IgD-negative memory B cell (primary cell): Measurements from ENCODE around the gene KASH5. TPM values are rescaled to one million over a fixed set of nuclear protein-coding genes. Genes with fewer than 3 reads are reported as not detected.

ENCODE experiments used
- H3K27ac Mint-ChIP-seq, 3 donors: one replicate each; pipeline ENCODE4 v1.8.0; 2020 to 2022; ENCODE audit warnings: mild to moderate bottlenecking in 3 of 3, mixed read lengths in 3 of 3, moderate library complexity in 1 of 3
- H3K27me3 Mint-ChIP-seq: one replicate; pipeline ENCODE4 v1.8.0; 2021; ENCODE audit warnings: mixed read lengths
- H3K36me3 Mint-ChIP-seq: one replicate; pipeline ENCODE4 v1.8.0; 2020; ENCODE audit warnings: mild to moderate bottlenecking, mixed read lengths
- H3K4me1 Mint-ChIP-seq, 3 donors: one replicate each; pipeline ENCODE4 v1.8.0; 2020 to 2022; ENCODE audit warnings: mixed read lengths in 3 of 3, mild to moderate bottlenecking in 1 of 3
- H3K4me3 Mint-ChIP-seq, 4 donors: one replicate each; pipeline ENCODE4 v1.8.0; 2020 to 2022; ENCODE audit warnings: mild to moderate bottlenecking in 4 of 4, mixed read lengths in 4 of 4, moderate library complexity in 3 of 4
- H3K9me3 Mint-ChIP-seq, 3 donors: one replicate each; pipeline ENCODE4 v1.8.0; 2020 to 2021; ENCODE audit warnings: mixed read lengths in 3 of 3, mild to moderate bottlenecking in 1 of 3
- polyA plus RNA-seq: library from polyadenylated mRNA; unstranded; fragments of 300-500 nt; fragmentation: Illumina TruSeq; gene quantifications from one replicate; pipeline ENCODE4 v1.2.3, GENCODE V29; 2021

Gene KASH5
- polyA plus RNA-seq, 1 donor from 2014 or later: not detected

DNA sequence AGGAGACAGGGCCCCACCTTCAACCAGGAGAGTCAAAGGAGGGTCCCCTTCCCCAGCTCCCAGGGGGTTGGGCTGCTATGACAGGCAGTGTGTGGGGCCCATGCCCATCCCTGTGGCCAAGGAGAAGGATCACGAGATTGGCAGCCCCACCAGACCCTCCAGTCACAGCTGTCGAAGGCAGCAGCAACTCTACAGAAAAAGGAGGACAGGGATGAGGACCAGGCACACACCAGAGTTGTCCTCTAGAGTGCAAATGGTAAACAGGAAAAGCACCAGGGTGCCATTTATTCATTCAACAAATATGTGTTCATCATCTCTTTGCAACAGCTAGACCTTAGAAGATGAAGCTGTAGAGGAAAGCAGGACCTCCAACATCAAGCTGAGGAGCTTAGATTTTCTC is 31.1 kb downstream of the KASH5 start:
- no peaks in the 10 kb centered on the region for H3K9me3 Mint-ChIP-seq
- H3K4me3 Mint-ChIP-seq: no peak overlapping the region
- no peaks in the 10 kb centered on the region for H3K36me3 Mint-ChIP-seq
- peaks cover 15 to 37% (median 29%) of the 10 kb centered on the region in 3 donors for H3K4me1 Mint-ChIP-seq
- peak overlapping the region in 1 of 3 donors; percentile 57 for H3K27ac Mint-ChIP-seq
- H3K27me3 Mint-ChIP-seq: peaks cover 54% of the 10 kb centered on the region

DNA sequence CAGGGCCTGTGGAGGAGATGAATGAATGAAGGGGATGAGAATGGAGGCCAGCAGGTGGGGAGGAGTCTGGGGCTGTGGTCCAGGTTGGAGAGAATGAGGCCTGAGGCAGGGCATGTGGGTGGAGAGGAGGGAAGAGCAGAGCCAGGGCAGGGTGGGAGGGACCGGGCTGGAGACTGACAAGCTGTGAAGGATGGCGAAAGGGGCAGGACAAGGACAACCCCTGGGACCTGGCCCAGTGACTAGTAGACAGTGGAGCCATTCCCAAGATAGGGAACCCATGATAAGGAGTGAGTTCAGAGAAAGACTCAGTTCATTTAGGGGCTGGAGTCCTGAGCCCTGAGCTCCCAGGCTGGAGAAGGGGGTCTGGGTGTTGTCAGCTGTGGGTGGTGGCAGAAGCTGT is 32.2 kb downstream of the KASH5 start:
- peaks cover 63% of the 10 kb centered on the region for H3K27me3 Mint-ChIP-seq
- no peaks in the 10 kb centered on the region for H3K36me3 Mint-ChIP-seq
- H3K27ac Mint-ChIP-seq: peak overlapping the region in 1 of 3 donors; percentile 3
- H3K4me1 Mint-ChIP-seq: peaks cover 17 to 43% (median 28%) of the 10 kb centered on the region in 3 donors
- peak overlapping the region in 1 of 4 donors; percentile 24 for H3K4me3 Mint-ChIP-seq
- H3K9me3 Mint-ChIP-seq: no peaks in the 10 kb centered on the region

DNA sequence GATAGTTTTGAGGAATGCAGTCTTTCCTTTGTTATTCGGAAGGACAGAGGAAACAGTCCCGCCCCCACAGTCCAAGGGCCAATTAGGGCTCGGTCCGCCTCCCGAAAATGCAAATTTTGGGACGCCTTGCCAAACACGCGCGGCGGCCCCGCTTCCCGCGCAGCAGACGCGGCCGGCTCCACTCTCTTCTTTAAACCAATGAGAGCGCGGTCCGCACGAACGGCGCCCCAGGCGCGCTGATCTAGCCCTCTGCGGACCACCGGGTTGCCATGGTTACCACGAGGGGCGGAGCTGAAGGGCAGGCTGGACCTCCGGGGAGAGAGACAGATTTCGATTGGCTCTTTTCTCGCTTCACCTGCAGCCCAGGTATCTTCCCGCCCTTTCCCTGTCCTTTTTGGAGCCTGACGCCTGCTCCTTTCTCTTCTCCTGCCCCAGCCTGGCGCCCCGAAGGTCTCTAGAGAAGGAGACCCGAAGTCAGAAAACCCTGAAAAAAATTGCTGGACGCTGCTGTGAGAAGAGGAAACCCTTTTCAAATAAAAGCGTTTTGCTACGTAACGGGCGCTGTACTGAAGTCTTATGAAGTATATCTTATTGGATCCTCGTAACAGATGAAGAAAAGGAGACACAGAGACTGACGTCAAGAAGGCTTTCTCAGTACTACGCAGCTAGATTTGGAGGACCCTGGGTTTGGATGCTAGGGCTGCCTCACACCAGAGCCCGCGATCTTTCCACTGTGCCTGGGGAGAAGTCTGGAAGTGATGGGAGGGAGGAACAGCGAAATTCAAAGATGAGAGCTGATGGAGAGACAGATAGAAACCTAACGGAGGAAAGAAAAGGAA is 33.2 kb downstream of the KASH5 start:
- peak overlapping the region in 2 of 3 donors; percentile 3 to 67 for H3K27ac Mint-ChIP-seq

DNA sequence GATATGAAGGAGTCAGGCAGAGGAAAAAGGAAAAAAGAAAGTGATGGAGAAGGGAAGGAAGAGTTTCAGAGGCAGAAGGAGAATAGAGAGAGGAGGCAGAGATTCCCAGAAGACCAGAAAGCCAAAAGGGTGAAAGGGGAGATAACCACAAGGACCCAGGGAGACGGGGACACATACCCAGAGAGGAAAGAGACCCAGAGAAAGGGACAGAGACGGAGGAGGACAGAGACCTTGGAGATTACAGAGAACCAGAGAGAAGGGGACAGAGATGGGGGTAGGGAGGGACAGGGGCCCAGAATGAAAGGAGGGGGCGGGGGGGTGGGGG is 33.8 kb downstream of the KASH5 start:
- H3K36me3 Mint-ChIP-seq: no peaks in the 10 kb centered on the region
- peaks cover 19 to 58% (median 38%) of the 10 kb centered on the region in 3 donors for H3K4me1 Mint-ChIP-seq
- peak overlapping the region in 2 of 4 donors; percentile 29 to 89 for H3K4me3 Mint-ChIP-seq
- peak overlapping the region in 2 of 3 donors; percentile 3 to 67 for H3K27ac Mint-ChIP-seq
- H3K27me3 Mint-ChIP-seq: peaks cover 77% of the 10 kb centered on the region
- no peaks in the 10 kb centered on the region for H3K9me3 Mint-ChIP-seq

More for the DNA sequence above, 33.2 kb downstream of the KASH5 start:
- Mint-ChIP-seq H3K9me3 (no peaks in the 10 kb centered on the region), H3K36me3 (no peaks in the 10 kb centered on the region), H3K27me3 (peaks cover 71% of the 10 kb centered on the region), H3K4me3 (peak overlapping the region; percentile 16 to 89 (median 55)), H3K4me1 (peaks cover 19 to 52% (median 34%) of the 10 kb centered on the region in 3 donors)

DNA sequence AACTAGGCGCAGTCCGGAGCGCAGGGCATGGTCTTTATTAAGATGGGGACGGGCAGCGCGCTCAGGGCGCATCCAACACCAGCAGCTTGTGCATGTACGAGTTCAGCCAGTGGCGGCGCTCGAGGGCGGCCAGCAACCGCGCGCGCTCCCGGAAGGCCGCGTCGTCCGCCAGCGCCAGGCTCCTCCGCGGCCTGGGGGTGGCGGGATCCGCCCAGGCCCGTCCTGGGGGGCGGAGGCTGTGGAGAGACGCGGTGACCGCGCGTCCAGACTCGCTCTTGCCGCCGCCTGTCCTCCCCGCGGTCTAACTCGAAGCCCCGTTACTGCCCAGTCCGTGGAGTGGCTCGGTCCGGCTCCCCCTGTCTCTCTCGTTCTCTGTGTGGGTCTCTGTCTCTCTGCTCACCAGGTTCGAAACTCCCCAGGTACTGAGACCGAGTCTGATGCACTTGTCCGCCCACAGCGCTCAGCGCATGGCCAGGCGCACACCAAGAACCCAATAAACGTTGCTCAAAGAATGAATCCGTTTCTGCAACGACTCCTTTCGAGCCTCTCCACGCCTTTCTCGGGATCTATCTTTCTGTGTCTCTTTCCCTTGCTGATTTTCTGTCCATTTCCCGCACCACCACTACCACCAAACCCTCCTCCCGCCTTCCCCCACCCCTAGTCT is 34.5 kb downstream of the KASH5 start:
- Mint-ChIP-seq H3K9me3 (no peaks in the 10 kb centered on the region), H3K4me1 (peaks cover 19 to 63% (median 43%) of the 10 kb centered on the region in 3 donors), H3K4me3 (peak overlapping the region; percentile 36 to 80 (median 72)), H3K36me3 (no peaks in the 10 kb centered on the region), H3K27ac (peak overlapping the region in 2 of 3 donors; percentile 54 to 67), H3K27me3 (peaks cover 83% of the 10 kb centered on the region)

DNA sequence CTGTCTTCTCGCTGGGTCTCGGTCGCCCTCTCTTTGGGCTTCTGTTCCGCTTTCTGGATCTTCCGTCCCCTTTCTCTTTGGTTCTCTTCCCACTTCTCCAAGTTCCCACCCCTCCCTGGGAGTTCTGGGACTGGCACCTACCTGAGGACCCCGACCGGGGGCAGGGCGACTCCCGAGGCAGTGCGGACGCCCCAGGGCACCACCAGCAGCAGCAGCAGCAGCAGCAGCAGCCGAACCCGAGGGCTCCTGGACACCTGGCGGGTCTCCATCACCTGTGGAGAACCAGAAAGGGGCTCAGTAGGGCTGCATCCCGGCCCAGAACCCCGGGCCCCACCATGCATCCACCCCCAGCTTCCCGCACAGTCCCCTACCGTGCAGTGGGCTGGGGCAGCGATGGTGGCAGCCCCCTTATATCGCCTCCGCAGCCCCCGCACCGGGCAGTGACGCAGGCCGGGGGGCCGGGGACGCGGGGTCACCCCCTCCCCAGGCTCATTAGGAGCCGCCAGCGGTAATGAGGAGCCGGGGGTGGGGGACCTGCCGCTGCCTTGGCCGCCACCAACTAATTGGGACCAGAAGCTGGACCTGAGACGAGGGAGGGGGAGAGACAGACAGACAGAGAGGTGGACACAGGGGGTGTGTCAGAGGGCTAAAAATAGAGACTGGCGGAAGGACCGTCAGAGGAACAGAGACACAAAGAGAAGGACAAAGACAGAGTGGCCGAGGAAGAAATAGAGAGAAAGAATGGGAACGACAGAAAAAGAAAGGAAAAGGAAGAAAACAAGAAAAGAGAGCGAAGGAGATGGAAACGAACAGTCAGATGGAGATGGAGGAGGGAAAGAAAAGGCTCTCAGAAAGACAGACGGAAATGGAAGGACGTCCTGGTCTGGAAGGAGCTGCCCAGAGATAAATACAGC is 35.3 kb downstream of the KASH5 start, which contains the start of gene PTH2:
Gene PTH2, minus strand, starts transcription at position 371 of the 914 bp plus-strand sequence. Its CDS starts 102 bp downstream, at position 269.
- H3K4me1 Mint-ChIP-seq: peaks cover 24 to 63% (median 49%) of the 10 kb centered on the region in 3 donors
- H3K36me3 Mint-ChIP-seq: no peaks in the 10 kb centered on the region
- no peaks in the 10 kb centered on the region for H3K9me3 Mint-ChIP-seq
- H3K27ac Mint-ChIP-seq: peak within 1 kb of the TSS; percentile 40 to 88 (median 67)
- peaks cover 82% of the 10 kb centered on the region for H3K27me3 Mint-ChIP-seq
- H3K4me3 Mint-ChIP-seq: peak within 1 kb of the TSS; percentile 66 to 80 (median 72)

DNA sequence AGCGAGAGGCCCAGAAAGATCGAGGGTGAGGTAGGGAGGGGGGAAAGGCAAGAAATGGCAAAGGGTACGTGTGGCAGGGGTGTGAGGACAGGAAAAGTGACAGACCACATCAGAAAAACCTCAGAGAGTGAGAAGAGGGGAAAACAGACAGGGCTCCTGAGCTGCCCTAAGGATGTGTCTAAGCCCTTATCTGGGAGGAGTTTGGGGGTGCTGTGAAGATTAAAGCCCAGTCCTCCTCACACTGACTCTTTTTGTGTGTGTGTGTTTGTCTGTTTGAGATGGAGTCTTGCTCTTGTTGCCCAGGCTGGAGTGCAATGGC is 35.9 kb downstream of the KASH5 start:
- Mint-ChIP-seq H3K36me3 (no peaks in the 10 kb centered on the region), H3K27me3 (peaks cover 83% of the 10 kb centered on the region), H3K27ac (peak overlapping the region; percentile 34 to 88 (median 40)), H3K4me3 (peak overlapping the region in 3 of 4 donors; percentile 50 to 80 (median 66)), H3K4me1 (peaks cover 28 to 68% (median 49%) of the 10 kb centered on the region in 3 donors), H3K9me3 (no peaks in the 10 kb centered on the region)

DNA sequence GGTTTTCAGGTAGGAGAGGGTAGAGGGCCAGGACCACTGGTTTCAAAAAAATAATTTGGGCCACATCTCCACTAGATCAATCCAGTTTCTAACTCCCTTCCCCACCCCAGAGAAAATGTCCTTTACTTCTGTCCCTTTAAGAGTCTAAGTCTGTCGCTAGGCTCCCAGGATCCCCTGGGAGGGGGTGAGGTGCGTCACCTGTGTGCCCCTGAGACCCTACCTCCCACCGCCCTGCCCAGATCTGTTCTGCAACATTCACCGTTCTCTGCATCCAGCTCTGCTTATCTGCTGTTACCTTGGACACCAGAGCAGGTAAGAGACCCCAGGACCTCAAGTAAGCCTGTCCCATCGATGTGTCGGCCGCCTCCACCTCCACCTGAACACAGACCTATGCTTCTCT is 37.1 kb downstream of the KASH5 start, which contains the start of gene GFY:
Gene GFY, plus strand, starts transcription at position 211 of the 400 bp plus-strand sequence. CDS start 1,043 bp downstream, outside the sequence.
- H3K36me3 Mint-ChIP-seq: no peaks in the 10 kb centered on the region
- H3K27me3 Mint-ChIP-seq: peaks cover 81% of the 10 kb centered on the region
- peak within 1 kb of the TSS in 1 of 3 donors; percentile 88 for H3K27ac Mint-ChIP-seq
- peaks cover 28 to 67% (median 49%) of the 10 kb centered on the region in 3 donors for H3K4me1 Mint-ChIP-seq
- H3K4me3 Mint-ChIP-seq: peak within 1 kb of the TSS in 3 of 4 donors; percentile 65 to 80 (median 66)
- no peaks in the 10 kb centered on the region for H3K9me3 Mint-ChIP-seq

DNA sequence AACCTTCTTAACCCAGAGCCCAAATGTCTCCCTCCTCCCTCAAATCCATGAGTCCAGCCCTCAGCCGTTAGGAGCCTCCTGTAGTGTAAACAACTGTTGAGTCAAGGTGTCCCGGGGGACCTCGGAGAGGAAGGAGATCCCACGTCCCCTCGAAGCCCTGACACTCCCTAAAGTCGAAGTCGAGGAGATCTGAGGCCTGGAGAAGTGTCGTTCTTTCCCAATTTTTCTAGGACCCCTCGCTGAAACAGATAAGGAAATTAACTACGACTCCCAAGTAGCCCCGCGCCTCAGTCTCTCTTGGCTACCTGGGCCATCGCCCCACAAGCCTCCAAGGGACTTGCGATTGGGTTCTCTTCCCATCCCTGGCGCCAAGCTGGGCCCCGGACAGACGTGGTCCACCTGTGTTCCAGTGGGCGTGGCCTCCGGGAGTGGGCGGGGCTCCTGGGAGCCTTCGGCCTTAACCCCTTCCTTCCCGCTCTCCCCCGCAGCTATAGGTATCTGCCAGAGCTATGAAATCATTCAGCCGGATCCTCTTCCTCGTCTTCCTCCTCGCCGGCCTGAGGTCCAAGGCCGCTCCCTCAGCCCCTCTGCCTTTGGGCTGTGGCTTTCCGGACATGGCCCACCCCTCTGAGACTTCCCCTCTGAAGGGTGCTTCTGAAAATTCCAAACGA is 38.0 kb downstream of the KASH5 start:
- Mint-ChIP-seq H3K27ac (peak overlapping the region in 2 of 3 donors; percentile 33 to 52), H3K4me1 (peaks cover 26 to 64% (median 45%) of the 10 kb centered on the region in 3 donors), H3K4me3 (peak overlapping the region in 1 of 4 donors; percentile 58), H3K27me3 (peaks cover 79% of the 10 kb centered on the region), H3K9me3 (no peaks in the 10 kb centered on the region), H3K36me3 (no peaks in the 10 kb centered on the region)

DNA sequence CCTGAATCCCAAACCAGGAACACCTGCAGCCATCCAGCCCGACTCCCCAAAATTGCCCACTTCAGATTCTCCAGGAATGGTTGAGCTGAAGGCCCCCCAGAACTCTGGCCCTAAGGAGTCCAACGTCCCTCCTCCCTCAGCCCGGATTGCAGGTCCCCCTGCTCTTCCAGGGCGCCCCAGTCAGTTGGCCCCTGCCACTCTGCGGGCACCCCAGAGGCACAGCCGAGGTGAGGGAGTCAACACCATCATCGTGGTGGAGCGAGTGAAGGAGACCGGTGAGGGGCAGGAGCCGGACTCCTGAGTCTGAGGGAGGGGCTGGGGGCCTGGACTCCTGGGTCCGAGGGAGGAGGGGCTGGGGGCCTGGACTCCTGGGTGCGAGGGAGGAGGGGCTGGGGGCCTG is 39.3 kb downstream of the KASH5 start:
- Mint-ChIP-seq H3K9me3 (no peaks in the 10 kb centered on the region), H3K27ac (peak overlapping the region in 2 of 3 donors; percentile 33 to 52), H3K36me3 (no peaks in the 10 kb centered on the region), H3K4me3 (peak overlapping the region in 3 of 4 donors; percentile 21 to 78 (median 65)), H3K27me3 (peaks cover 75% of the 10 kb centered on the region), H3K4me1 (peaks cover 27 to 58% (median 40%) of the 10 kb centered on the region in 3 donors)

DNA sequence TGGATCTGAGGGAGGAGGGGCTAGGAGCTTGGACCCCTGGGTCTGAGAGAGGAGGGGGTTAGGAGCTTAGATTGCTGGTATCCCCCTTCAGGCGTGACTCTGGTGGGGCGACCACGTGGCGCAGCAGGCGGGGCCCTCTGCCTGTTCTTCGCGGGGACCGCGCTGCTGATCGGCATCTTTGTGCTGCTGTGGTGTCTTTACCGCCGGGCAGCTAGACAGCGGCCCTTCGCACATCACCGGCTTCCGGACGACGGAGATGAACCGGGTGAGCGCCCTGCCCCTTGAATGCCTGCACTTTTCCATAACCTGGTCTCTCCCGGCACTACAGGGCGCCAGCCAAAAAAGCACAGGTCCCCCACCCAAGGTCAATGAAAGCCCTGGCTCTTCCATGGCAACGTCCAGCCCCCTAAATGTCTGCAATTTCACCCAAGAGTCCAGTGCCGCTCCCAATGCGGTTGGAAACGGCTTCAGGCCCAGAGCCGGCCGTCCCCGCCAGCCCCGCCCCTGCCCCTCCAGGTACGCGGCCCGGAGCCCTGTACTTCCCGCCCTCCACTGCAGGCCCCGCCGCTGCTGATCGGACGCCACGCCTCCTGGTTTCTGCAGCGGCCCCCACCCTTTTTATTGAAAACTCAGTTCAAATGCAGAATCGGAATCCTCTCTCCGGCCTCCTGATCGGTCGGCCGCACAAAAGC is 40.0 kb downstream of the KASH5 start:
- H3K27ac Mint-ChIP-seq: peak overlapping the region in 2 of 3 donors; percentile 59 to 72
- H3K27me3 Mint-ChIP-seq: peaks cover 77% of the 10 kb centered on the region
- H3K4me1 Mint-ChIP-seq: peaks cover 23 to 52% (median 36%) of the 10 kb centered on the region in 3 donors
- H3K36me3 Mint-ChIP-seq: no peaks in the 10 kb centered on the region
- H3K4me3 Mint-ChIP-seq: peak overlapping the region in 3 of 4 donors; percentile 58 to 89 (median 75)
- H3K9me3 Mint-ChIP-seq: no peaks in the 10 kb centered on the region

DNA sequence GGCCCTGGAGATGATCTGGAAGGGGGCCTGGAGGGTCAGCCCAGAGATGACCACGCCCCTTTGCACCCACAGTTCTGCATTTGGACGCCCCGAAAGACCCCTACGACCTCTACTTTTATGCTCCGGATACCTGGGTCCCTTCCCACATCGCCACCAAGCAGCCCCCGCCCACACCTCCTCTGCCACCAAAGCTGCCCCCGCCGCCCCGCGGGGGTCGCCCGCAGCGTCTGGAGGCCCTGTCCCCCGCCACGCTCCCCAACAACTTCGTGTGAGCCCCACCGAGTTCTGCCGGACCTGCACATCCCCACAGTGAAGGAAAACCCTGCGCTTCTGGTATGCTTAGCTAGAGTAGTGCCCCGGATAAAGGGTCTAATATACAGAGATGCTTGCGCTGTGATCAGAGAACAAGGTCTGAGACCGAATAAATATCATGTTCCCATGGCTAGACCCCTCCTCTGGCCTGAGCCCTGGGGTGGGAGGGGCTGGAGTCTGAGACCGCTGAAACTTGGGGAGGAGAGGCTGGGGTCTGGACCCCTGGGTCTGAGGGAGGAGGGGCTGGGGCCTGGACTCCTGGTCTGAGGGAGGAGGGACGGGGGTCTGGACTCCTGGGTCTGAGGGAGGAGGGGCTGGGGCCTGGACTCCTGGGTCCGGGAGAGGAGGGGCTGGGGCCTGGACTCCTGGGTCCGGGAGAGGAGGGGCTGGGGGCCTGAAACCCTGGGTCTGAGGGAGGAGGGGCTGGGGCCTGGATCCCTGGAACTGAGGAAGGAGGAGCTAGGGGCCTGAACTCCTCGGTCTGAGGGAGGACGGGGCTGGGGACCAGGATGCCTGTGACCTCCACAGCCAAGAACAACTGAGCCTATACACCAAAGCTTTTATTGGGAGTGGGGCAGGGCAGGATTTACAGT is 40.8 kb downstream of the KASH5 start:
- H3K9me3 Mint-ChIP-seq: no peaks in the 10 kb centered on the region
- H3K4me3 Mint-ChIP-seq: peak overlapping the region; percentile 9 to 89 (median 70)
- peak overlapping the region in 2 of 3 donors; percentile 59 to 72 for H3K27ac Mint-ChIP-seq
- H3K27me3 Mint-ChIP-seq: peaks cover 78% of the 10 kb centered on the region
- peaks cover 26 to 47% (median 31%) of the 10 kb centered on the region in 3 donors for H3K4me1 Mint-ChIP-seq
- no peaks in the 10 kb centered on the region for H3K36me3 Mint-ChIP-seq
